ENCODE measurements around the gene MTCL1.
A peak's percentile ranks its signal among the peaks of the same experiment; 100 is the strongest.

The MTCL1 gene

GRCh38 chr18:8742387-8743361 is 37.3 kb downstream of the MTCL1 start:
- Histone ChIP-seq H3K79me2 (ENCODE audit: control insufficient read depth, insufficient read depth, low read length, poor library complexity) (no peaks in the 10 kb centered on the region), H3K36me3 (ENCODE audit: control insufficient read depth in 1 of 2, insufficient read depth in 2 of 2, low read length in 2 of 2) (no peaks in the 10 kb centered on the region), H2BK5ac (ENCODE audit: low read depth, low read length, poor library complexity) (no peak overlapping the region), H3K14ac (ENCODE audit: low read length) (no peak overlapping the region), H3K9ac (ENCODE audit: low read length) (no peak overlapping the region), H3K18ac (ENCODE audit: low read length) (no peak overlapping the region), H3K4me3 (ENCODE audit: low read depth, low read length) (no peak overlapping the region), H4K12ac (ENCODE audit: low read depth, low read length) (no peak overlapping the region), H2AFZ (ENCODE audit: insufficient read depth, low read length, poor library complexity) (no peak overlapping the region), H2AK5ac (ENCODE audit: low read length) (no peak overlapping the region), H3K9me3 (ENCODE audit: insufficient read depth, low read depth, low read length) (no peaks in the 10 kb centered on the region), H2BK120ac (ENCODE audit: insufficient read depth, low read length, poor library complexity) (no peak overlapping the region), H3K27me3 (ENCODE audit: insufficient read depth, low read length) (no peaks in the 10 kb centered on the region), H2BK12ac (ENCODE audit: low read length) (no peak overlapping the region), H3K4me1 (ENCODE audit: control insufficient read depth in 1 of 2, insufficient read depth in 2 of 2, low read length in 2 of 2) (peaks cover under 1 to 9% of the 10 kb centered on the region in 2 experiments), H3K4ac (ENCODE audit: low read depth, low read length) (no peak overlapping the region), H3K79me1 (ENCODE audit: low read length) (no peaks in the 10 kb centered on the region), H3K27ac (ENCODE audit: low read depth, low read length) (no peak overlapping the region), H3K4me2 (ENCODE audit: low read length) (no peak overlapping the region), H3K23ac (ENCODE audit: low read length) (no peak overlapping the region), H4K8ac (ENCODE audit: low read depth, low read length) (no peak overlapping the region), H4K91ac (ENCODE audit: low read depth, low read length) (no peak overlapping the region)
- DNase-seq = no peak
- WGBS (ENCODE audit: extremely low coverage, insufficient coverage, insufficient read length) = no CpG with 5 or more reads among the region's 6 CpGs

GRCh38 chr18:8744038-8744437 is 38.7 kb downstream of the MTCL1 start:
- Histone ChIP-seq H2BK12ac (ENCODE audit: low read length) (no peak overlapping the region), H3K4me2 (ENCODE audit: low read length) (no peak overlapping the region), H4K8ac (ENCODE audit: low read depth, low read length) (no peak overlapping the region), H3K27me3 (ENCODE audit: insufficient read depth, low read length) (no peaks in the 10 kb centered on the region), H3K14ac (ENCODE audit: low read length) (no peak overlapping the region), H3K9ac (ENCODE audit: low read length) (no peak overlapping the region), H3K4me1 (ENCODE audit: control insufficient read depth in 1 of 2, insufficient read depth in 2 of 2, low read length in 2 of 2) (peaks cover 5 to 12% of the 10 kb centered on the region in 2 experiments), H2BK5ac (ENCODE audit: low read depth, low read length, poor library complexity) (no peak overlapping the region), H4K12ac (ENCODE audit: low read depth, low read length) (no peak overlapping the region), H3K23ac (ENCODE audit: low read length) (no peak overlapping the region), H2BK120ac (ENCODE audit: insufficient read depth, low read length, poor library complexity) (no peak overlapping the region), H2AK5ac (ENCODE audit: low read length) (no peak overlapping the region), H3K36me3 (ENCODE audit: control insufficient read depth in 1 of 2, insufficient read depth in 2 of 2, low read length in 2 of 2) (no peaks in the 10 kb centered on the region), H3K4me3 (ENCODE audit: low read depth, low read length) (no peak overlapping the region), H3K79me1 (ENCODE audit: low read length) (peaks cover 4% of the 10 kb centered on the region), H3K9me3 (ENCODE audit: insufficient read depth, low read depth, low read length) (no peaks in the 10 kb centered on the region), H3K18ac (ENCODE audit: low read length) (no peak overlapping the region), H3K27ac (ENCODE audit: low read depth, low read length) (no peak overlapping the region), H3K79me2 (ENCODE audit: control insufficient read depth, insufficient read depth, low read length, poor library complexity) (peaks cover 2% of the 10 kb centered on the region), H2AFZ (ENCODE audit: insufficient read depth, low read length, poor library complexity) (no peak overlapping the region), H4K91ac (ENCODE audit: low read depth, low read length) (no peak overlapping the region), H3K4ac (ENCODE audit: low read depth, low read length) (no peak overlapping the region)
- DNase-seq = no peak
- WGBS (ENCODE audit: extremely low coverage, insufficient coverage, insufficient read length) = no CpG with 5 or more reads among the region's 7 CpGs

- no peak overlapping the region for H4K12ac ChIP-seq (ENCODE audit: low read depth, low read length)
- no peak overlapping the region for H3K23ac ChIP-seq (ENCODE audit: low read length)
- H2BK12ac ChIP-seq (ENCODE audit: low read length) = no peak overlapping the region
- no peak overlapping the region for H2BK120ac ChIP-seq (ENCODE audit: insufficient read depth, low read length, poor library complexity)
- H3K4me1 ChIP-seq (ENCODE audit: control insufficient read depth in 1 of 2, insufficient read depth in 2 of 2, low read length in 2 of 2) = peaks cover 5 to 12% of the 10 kb centered on the region in 2 experiments
- no CpG with 5 or more reads among the region's 4 CpGs for WGBS (ENCODE audit: extremely low coverage, insufficient coverage, insufficient read length)
- H3K9me3 ChIP-seq (ENCODE audit: insufficient read depth, low read depth, low read length) = no peaks in the 10 kb centered on the region
- H3K79me2 ChIP-seq (ENCODE audit: control insufficient read depth, insufficient read depth, low read length, poor library complexity) = peaks cover 2% of the 10 kb centered on the region
- no peaks in the 10 kb centered on the region for H3K27me3 ChIP-seq (ENCODE audit: insufficient read depth, low read length)
- no peaks in the 10 kb centered on the region for H3K36me3 ChIP-seq (ENCODE audit: control insufficient read depth in 1 of 2, insufficient read depth in 2 of 2, low read length in 2 of 2)
- H3K27ac ChIP-seq (ENCODE audit: low read depth, low read length) = no peak overlapping the region
- no peak overlapping the region for H3K4me2 ChIP-seq (ENCODE audit: low read length)
- no peak overlapping the region for H3K14ac ChIP-seq (ENCODE audit: low read length)
- no peak overlapping the region for H3K9ac ChIP-seq (ENCODE audit: low read length)
- H3K4ac ChIP-seq (ENCODE audit: low read depth, low read length) = no peak overlapping the region
- H3K4me3 ChIP-seq (ENCODE audit: low read depth, low read length) = no peak overlapping the region
- H3K18ac ChIP-seq (ENCODE audit: low read length) = no peak overlapping the region
- H2BK5ac ChIP-seq (ENCODE audit: low read depth, low read length, poor library complexity) = no peak overlapping the region
- no peak overlapping the region for H4K91ac ChIP-seq (ENCODE audit: low read depth, low read length)
- H4K8ac ChIP-seq (ENCODE audit: low read depth, low read length) = no peak overlapping the region
- DNase-seq = no peak
- no peak overlapping the region for H2AFZ ChIP-seq (ENCODE audit: insufficient read depth, low read length, poor library complexity)
- H3K79me1 ChIP-seq (ENCODE audit: low read length) = peaks cover 4% of the 10 kb centered on the region
- H2AK5ac ChIP-seq (ENCODE audit: low read length) = no peak overlapping the region
Measured at GRCh38 chr18:8744656-8745055, 39.3 kb downstream of the MTCL1 start.

- Histone ChIP-seq H2AK5ac (ENCODE audit: low read length) (no peak overlapping the region), H3K4me3 (ENCODE audit: low read depth, low read length) (no peak overlapping the region), H3K27ac (ENCODE audit: low read depth, low read length) (no peak overlapping the region), H3K23ac (ENCODE audit: low read length) (no peak overlapping the region), H2BK120ac (ENCODE audit: insufficient read depth, low read length, poor library complexity) (no peak overlapping the region), H4K12ac (ENCODE audit: low read depth, low read length) (no peak overlapping the region), H3K27me3 (ENCODE audit: insufficient read depth, low read length) (no peaks in the 10 kb centered on the region), H3K4me2 (ENCODE audit: low read length) (no peak overlapping the region), H3K36me3 (ENCODE audit: control insufficient read depth in 1 of 2, insufficient read depth in 2 of 2, low read length in 2 of 2) (no peaks in the 10 kb centered on the region), H2AFZ (ENCODE audit: insufficient read depth, low read length, poor library complexity) (no peak overlapping the region), H2BK12ac (ENCODE audit: low read length) (no peak overlapping the region), H3K18ac (ENCODE audit: low read length) (no peak overlapping the region), H2BK5ac (ENCODE audit: low read depth, low read length, poor library complexity) (no peak overlapping the region), H3K4me1 (ENCODE audit: control insufficient read depth in 1 of 2, insufficient read depth in 2 of 2, low read length in 2 of 2) (peaks cover 5 to 12% of the 10 kb centered on the region in 2 experiments), H3K9me3 (ENCODE audit: insufficient read depth, low read depth, low read length) (no peaks in the 10 kb centered on the region), H3K79me1 (ENCODE audit: low read length) (peaks cover 4% of the 10 kb centered on the region), H3K79me2 (ENCODE audit: control insufficient read depth, insufficient read depth, low read length, poor library complexity) (peaks cover 2% of the 10 kb centered on the region), H3K14ac (ENCODE audit: low read length) (no peak overlapping the region), H4K8ac (ENCODE audit: low read depth, low read length) (no peak overlapping the region), H4K91ac (ENCODE audit: low read depth, low read length) (no peak overlapping the region), H3K9ac (ENCODE audit: low read length) (no peak overlapping the region), H3K4ac (ENCODE audit: low read depth, low read length) (no peak overlapping the region)
- DNase-seq = peak; percentile 19 to 60
- WGBS (ENCODE audit: extremely low coverage, insufficient coverage, insufficient read length) = no CpG with 5 or more reads among the region's 15 CpGs
Measured at GRCh38 chr18:8745355-8746014, 40.1 kb downstream of the MTCL1 start.

Measured in trophoblast cell (in vitro differentiated cells and primary cell).